Endothelial cell of umbilical vein (primary cell): Measurements from ENCODE around the gene NLGN1. TPM values are rescaled to one million over a fixed set of nuclear protein-coding genes. Genes with fewer than 3 reads are reported as not detected.

Source experiments
- BruUV-seq: library from RNA; stranded (reverse); fragments of 400-500 nt; replicated peaks from 2 replicates; lab custom pipeline; 2021; lab: Mats Ljungman, UMichigan
- CTCF ChIA-PET: fragments of 300-600, 350-600 bp; sonication (Branson Sonifier 250); formaldehyde crosslinking; loops from one replicate; lab custom pipeline; 2021; ENCODE audit warnings: antibody characterized with exemption, inconsistent platforms; lab: Charles Lee
- POLR2A ChIA-PET: fragments of 300-600, 350-600 bp; sonication (Branson Sonifier 250); formaldehyde crosslinking; loops from one replicate; lab custom pipeline; 2021; ENCODE audit warnings: antibody characterized with exemption, inconsistent platforms; lab: Charles Lee
- DNase-seq: peaks from one replicate; pipeline ENCODE4 v3.0.0-alpha.2; 2011; ENCODE audit warnings: low read depth, low spot score
- FAIRE-seq: peaks from 2 replicates; lab custom pipeline; 2011; peaks lifted over from hg19 to GRCh38; lab: Jason Lieb, UNC
- H2AFZ ChIP-seq: 2 replicates; pipeline ENCODE4 v1.6.0; 2012; ENCODE audit warnings: low read depth, low read length, control low read depth, inconsistent platforms
- H3K27ac ChIP-seq: 2 replicates; pipeline ENCODE4 v1.5.1; 2011; ENCODE audit warnings: low read depth, mild to moderate bottlenecking, control low read depth, low read length, moderate library complexity; ENCODE audit not compliant: insufficient read depth
- H3K27me3 ChIP-seq, 2 experiments: 2 replicates each; pipeline versions ENCODE4 v1.6.0 to v1.6.1; 2011; ENCODE audit warnings: low read length in 2 of 2, mixed read lengths in 1 of 2; ENCODE audit not compliant: control insufficient read depth in 2 of 2, insufficient read depth in 2 of 2
- H3K36me3 ChIP-seq, 2 experiments: 2 replicates in 1 of 2; 3 replicates in 1 of 2; pipeline ENCODE4 v1.5.1; 2011; ENCODE audit warnings: low read length in 2 of 2, mild to moderate bottlenecking in 1 of 2, moderate library complexity in 1 of 2; ENCODE audit not compliant: control insufficient read depth in 2 of 2, insufficient read depth in 2 of 2; ENCODE audit errors: extremely low read depth in 1 of 2
- H3K4me1 ChIP-seq: 3 replicates; pipeline ENCODE4 v1.5.1; 2011; ENCODE audit warnings: mild to moderate bottlenecking, low read length; ENCODE audit not compliant: control insufficient read depth, insufficient read depth; ENCODE audit errors: extremely low read depth
- H3K4me2 ChIP-seq: 2 replicates; pipeline ENCODE4 v1.6.1; 2011; ENCODE audit warnings: low read length, control low read depth, mixed read lengths; ENCODE audit not compliant: insufficient read depth
- H3K4me3 ChIP-seq, 3 experiments: fragments of 200-600 bp in 1 of 3; sonication (generic), shearing (Covaris generic) in 1 of 3; replicated peaks in 1 of 3; 2 replicates each; pipeline ENCODE4 v1.5.1; 2011 to 2016; ENCODE audit warnings: control low read depth in 3 of 3, low read length in 3 of 3, mild to moderate bottlenecking in 2 of 3, inconsistent platforms in 1 of 3, low read depth in 1 of 3, moderate library complexity in 1 of 3; ENCODE audit not compliant: insufficient read depth in 1 of 3
- H3K79me2 ChIP-seq: 2 replicates; pipeline ENCODE4 v1.6.0; 2012; ENCODE audit warnings: low read length, inconsistent platforms; ENCODE audit not compliant: control insufficient read depth, insufficient read depth
- H3K9ac ChIP-seq: replicated peaks from 2 replicates; pipeline ENCODE3; 2011; ENCODE audit warnings: low read length, control low read depth; ENCODE audit not compliant: insufficient read depth; ENCODE audit errors: extremely low read depth
- H3K9me1 ChIP-seq: replicated peaks from 3 replicates; pipeline ENCODE4 v1.6.0; 2011; ENCODE audit warnings: mild to moderate bottlenecking, low read length; ENCODE audit not compliant: control insufficient read depth, insufficient read depth; ENCODE audit errors: extremely low read depth
- H3K9me3 ChIP-seq: replicated peaks from 2 replicates; pipeline ENCODE4 v1.5.1; 2012; ENCODE audit warnings: low read length, inconsistent platforms; ENCODE audit not compliant: control insufficient read depth, insufficient read depth
- H4K20me1 ChIP-seq: replicated peaks from 2 replicates; pipeline ENCODE3; 2011; ENCODE audit warnings: mild to moderate bottlenecking, low read length; ENCODE audit not compliant: control insufficient read depth, insufficient read depth; ENCODE audit errors: extremely low read depth
- CTCF ChIP-seq, 2 donors: IDR thresholded peaks; 1 replicate in 1 of 2; 2 replicates in 1 of 2; pipeline ENCODE4 v1.5.1; 2011; ENCODE audit warnings: low read length in 2 of 2, mild to moderate bottlenecking in 2 of 2, moderate library complexity in 2 of 2, control low read depth in 1 of 2, inconsistent platforms in 1 of 2, low read depth in 1 of 2; ENCODE audit not compliant: insufficient read depth in 1 of 2; ENCODE audit errors: extremely low read depth in 1 of 2
- EZH2 ChIP-seq: IDR thresholded peaks from 2 replicates; pipeline ENCODE4 v1.6.1; 2012; ENCODE audit warnings: borderline replicate concordance, low read depth, mild to moderate bottlenecking, moderate library complexity, low read length, inconsistent platforms; ENCODE audit not compliant: severe bottlenecking
- FOS ChIP-seq: IDR thresholded peaks from 2 replicates; pipeline ENCODE4 v1.6.1; 2011; ENCODE audit warnings: mild to moderate bottlenecking, low read length, moderate library complexity, borderline replicate concordance; ENCODE audit not compliant: insufficient read depth
- GATA2 ChIP-seq: IDR thresholded peaks from 2 replicates; pipeline ENCODE4 v1.7.0; 2011; ENCODE audit warnings: low read depth, mild to moderate bottlenecking, moderate library complexity, mixed read lengths, low read length; ENCODE audit not compliant: insufficient read length, insufficient read depth
- JUN ChIP-seq: IDR thresholded peaks from 2 replicates; pipeline ENCODE4 v1.6.1; 2011; ENCODE audit warnings: borderline replicate concordance, low read depth; ENCODE audit not compliant: insufficient read length, insufficient read depth
- MAX ChIP-seq: IDR thresholded peaks from 2 replicates; pipeline ENCODE4 v1.6.1; 2011; ENCODE audit not compliant: insufficient read depth, insufficient read length
- MYC ChIP-seq: IDR thresholded peaks from one replicate; pipeline ENCODE4 v1.6.1; 2011; ENCODE audit warnings: mild to moderate bottlenecking, low read depth, low read length
- POLR2A ChIP-seq: IDR thresholded peaks from 2 replicates; pipeline ENCODE4 v1.6.1; 2012; ENCODE audit warnings: low read depth, mild to moderate bottlenecking, control low read depth, low read length
- POLR2AphosphoS5 ChIP-seq: IDR thresholded peaks from 2 replicates; pipeline ENCODE4 v1.6.1; 2012; ENCODE audit warnings: low read depth, mild to moderate bottlenecking, control low read depth, low read length, moderate library complexity; ENCODE audit not compliant: insufficient read depth
- dilution Hi-C: fragments of 300-500 bp; cut with MboI; formaldehyde crosslinking; loops from one replicate; pipeline ENCODE4 v1.15.0; 2019; ENCODE audit warnings: low sequenced_read_pairs; ENCODE audit not compliant: extremely low pct_ligation_motif_present
- intact Hi-C: fragments of 100-400 bp; cut with micrococcal nuclease; formaldehyde crosslinking; loops from one replicate; pipeline ENCODE4 v1.10.0; 2022
- polyA plus RNA-seq, 4 experiments: library from polyadenylated mRNA; depleted of rRNA in 3 of 4; stranded (reverse) in 3 of 4; unstranded in 1 of 4; fragments of >200 nt; gene quantifications; 2 replicates each; pipeline versions ENCODE4 v1.2.1 to v1.2.3, GENCODE V29; 2011 to 2012; ENCODE audit warnings: missing spikeins in 1 of 4
- total RNA-seq: library from RNA; stranded (reverse); gene quantifications from 2 replicates; pipeline ENCODE4 v1.2.3, GENCODE V29; 2021

The NLGN1 gene
- total and polyA plus RNA-seq, 2 donors (not counting 3 experiments of a cell fraction or from before 2014, with no cell fraction given): 7.9 to 16.3 TPM

GRCh38 chr3:173617490-173617889 lies 219.9 kb downstream of the NLGN1 start:
- Histone ChIP-seq H3K4me3 (no peak overlapping the region), H3K9me1 (no peaks in the 10 kb centered on the region), H3K9ac (no peak overlapping the region), H3K9me3 (no peaks in the 10 kb centered on the region), H3K36me3 (no peaks in the 10 kb centered on the region), H2AFZ (no peak overlapping the region), H3K27me3 (no peaks in the 10 kb centered on the region), H3K4me1 (no peaks in the 10 kb centered on the region), H3K27ac (no peak overlapping the region), H4K20me1 (no peaks in the 10 kb centered on the region), H3K79me2 (no peaks in the 10 kb centered on the region), H3K4me2 (no peak overlapping the region)
- no TSS peak for BruUV-seq
- DNase-seq: no peak
- FAIRE-seq: no peak
- ChIA-PET POLR2A (no interaction called here), CTCF (no interaction called here)
- dilution Hi-C loops (no loop called here), intact Hi-C loops (no loop called here)
- TF ChIP-seq POLR2AphosphoS5: no peak
- TF ChIP-seq POLR2A: no peak
- no peak for TF ChIP-seq JUN
- TF ChIP-seq MAX: no peak
- TF ChIP-seq EZH2: no peak
- TF ChIP-seq MYC: no peak

GRCh38 chr3:173618148-173618547 lies 220.6 kb downstream of the NLGN1 start:
- POLR2A ChIA-PET: no interaction called here
- Histone ChIP-seq H3K9ac (no peak overlapping the region), H3K4me3 (no peak overlapping the region), H3K27me3 (no peaks in the 10 kb centered on the region), H3K9me1 (no peaks in the 10 kb centered on the region), H3K79me2 (no peaks in the 10 kb centered on the region), H3K27ac (no peak overlapping the region), H3K4me1 (no peaks in the 10 kb centered on the region), H3K36me3 (no peaks in the 10 kb centered on the region), H3K4me2 (no peak overlapping the region), H2AFZ (no peak overlapping the region), H3K9me3 (no peaks in the 10 kb centered on the region), H4K20me1 (no peaks in the 10 kb centered on the region)
- FAIRE-seq: no peak
- no peak for DNase-seq
- CTCF ChIA-PET: no interaction called here
- dilution Hi-C loops (no loop called here), intact Hi-C loops (no loop called here)
- BruUV-seq: no TSS peak
- no peak for TF ChIP-seq FOS
- TF ChIP-seq GATA2: no peak
- TF ChIP-seq CTCF (IDR thresholded peaks at IDR 0.05; ENCODE audit: extremely low read depth in 1 of 2, insufficient read depth in 1 of 2, low read depth in 1 of 2, low read length in 2 of 2): no peak
- no peak for TF ChIP-seq POLR2AphosphoS5
- TF ChIP-seq MAX: no peak
